Naive thymus-derived CD4-positive, alpha-beta T cell (primary cell): ENCODE data around the gene ITPRIP. TPM values are rescaled to one million over a fixed set of nuclear protein-coding genes. Genes with fewer than 3 reads are reported as not detected.
A peak's percentile ranks its signal among the peaks of the same experiment; 100 is the strongest.

Experiments
- ATAC-seq: fragments of 150-1000 bp; cut with Tn5 transposase; 2 replicates; pipeline ENCODE4 v1.10.0; 2021; ENCODE audit warnings: mild to moderate bottlenecking, moderate library complexity
- CTCF ChIA-PET: fragments of 350-600 bp; sonication (Branson Sonifier 250); formaldehyde crosslinking; loops from one replicate; lab custom pipeline; 2021; ENCODE audit warnings: antibody characterized with exemption; lab: Charles Lee
- POLR2A ChIA-PET: fragments of 350-600 bp; sonication (Branson Sonifier 250); formaldehyde crosslinking; loops from one replicate; lab custom pipeline; 2021; ENCODE audit warnings: antibody characterized with exemption, inconsistent platforms; lab: Charles Lee
- DNase-seq, 9 donors: peaks; one replicate each; pipeline versions ENCODE4 v3.0.0 to v3.0.0-alpha.2; 2020 to 2022; ENCODE audit warnings: mixed read lengths in 1 of 9
- H3K27ac ChIP-seq: one replicate; pipeline ENCODE4 v1.7.0; 2013; ENCODE audit warnings: mild to moderate bottlenecking, low read depth, low read length, moderate library complexity
- H3K27me3 ChIP-seq, 2 donors: one replicate each; pipeline ENCODE4 v1.7.0; 2013; ENCODE audit warnings: low read length in 2 of 2, mild to moderate bottlenecking in 2 of 2, moderate library complexity in 2 of 2; ENCODE audit not compliant: control insufficient read depth in 2 of 2, insufficient read depth in 2 of 2
- H3K36me3 ChIP-seq, 3 experiments: 1 replicate in 2 of 3; 2 replicates in 1 of 3; pipeline ENCODE4 v1.7.0; 2013; ENCODE audit warnings: low read length in 3 of 3, mild to moderate bottlenecking in 3 of 3, moderate library complexity in 1 of 3; ENCODE audit not compliant: insufficient read depth in 3 of 3, control insufficient read depth in 2 of 3
- H3K4me1 ChIP-seq, 2 donors: one replicate each; pipeline ENCODE4 v1.7.0; 2013; ENCODE audit warnings: low read length in 2 of 2, mild to moderate bottlenecking in 2 of 2, moderate library complexity in 1 of 2; ENCODE audit not compliant: control insufficient read depth in 2 of 2, insufficient read depth in 2 of 2
- H3K4me3 ChIP-seq: 2 replicates; pipeline ENCODE4 v1.7.0; 2013; ENCODE audit warnings: mild to moderate bottlenecking, low read length
- H3K9me3 ChIP-seq, 3 experiments: 1 replicate in 2 of 3; 2 replicates in 1 of 3; pipeline ENCODE4 v1.7.0; 2013; ENCODE audit warnings: low read length in 3 of 3; ENCODE audit not compliant: control insufficient read depth in 2 of 3
- H3K27ac Mint-ChIP-seq, 9 donors: one replicate each; pipeline ENCODE4 v1.8.0; 2020 to 2022; ENCODE audit warnings: mixed read lengths in 9 of 9, mild to moderate bottlenecking in 8 of 9, moderate library complexity in 5 of 9, inconsistent platforms in 2 of 9
- H3K27me3 Mint-ChIP-seq, 5 donors: one replicate each; pipeline ENCODE4 v1.8.0; 2021 to 2022; ENCODE audit warnings: mixed read lengths in 5 of 5, mild to moderate bottlenecking in 1 of 5
- H3K36me3 Mint-ChIP-seq, 5 donors: one replicate each; pipeline ENCODE4 v1.8.0; 2020 to 2022; ENCODE audit warnings: mixed read lengths in 5 of 5, mild to moderate bottlenecking in 3 of 5, inconsistent platforms in 1 of 5
- H3K4me1 Mint-ChIP-seq, 7 donors: one replicate each; pipeline ENCODE4 v1.8.0; 2020 to 2022; ENCODE audit warnings: mixed read lengths in 7 of 7, mild to moderate bottlenecking in 3 of 7, inconsistent platforms in 1 of 7
- H3K4me3 Mint-ChIP-seq, 10 donors: one replicate each; pipeline ENCODE4 v1.8.0; 2020 to 2022; ENCODE audit warnings: mild to moderate bottlenecking in 10 of 10, mixed read lengths in 10 of 10, moderate library complexity in 6 of 10, inconsistent platforms in 2 of 10
- H3K9me3 Mint-ChIP-seq, 11 donors: one replicate each; pipeline ENCODE4 v1.8.0; 2020 to 2022; ENCODE audit warnings: mixed read lengths in 11 of 11, mild to moderate bottlenecking in 4 of 11, inconsistent platforms in 1 of 11, moderate library complexity in 1 of 11
- intact Hi-C, 2 donors: fragments of 100-400 bp; cut with micrococcal nuclease; formaldehyde crosslinking; loops; one replicate each; pipeline ENCODE4 v1.15.1; 2023
- polyA plus RNA-seq, 2 donors: library from polyadenylated mRNA; unstranded; fragments of 300-500 nt; fragmentation: Illumina TruSeq; gene quantifications; one replicate each; pipeline ENCODE4 v1.2.3, GENCODE V29; 2021
- total RNA-seq, 6 experiments: library from RNA in 5 of 6; stranded (reverse) in 5 of 6; gene quantifications; 1 replicate in 5 of 6; 2 replicates in 1 of 6; pipeline ENCODE4 v1.2.3 and lab custom pipeline; 2021 to 2026

Gene ITPRIP
- total and polyA plus RNA-seq, 7 experiments from 2014 or later = 17.8 to 129 (median 20.2) TPM

DNA sequence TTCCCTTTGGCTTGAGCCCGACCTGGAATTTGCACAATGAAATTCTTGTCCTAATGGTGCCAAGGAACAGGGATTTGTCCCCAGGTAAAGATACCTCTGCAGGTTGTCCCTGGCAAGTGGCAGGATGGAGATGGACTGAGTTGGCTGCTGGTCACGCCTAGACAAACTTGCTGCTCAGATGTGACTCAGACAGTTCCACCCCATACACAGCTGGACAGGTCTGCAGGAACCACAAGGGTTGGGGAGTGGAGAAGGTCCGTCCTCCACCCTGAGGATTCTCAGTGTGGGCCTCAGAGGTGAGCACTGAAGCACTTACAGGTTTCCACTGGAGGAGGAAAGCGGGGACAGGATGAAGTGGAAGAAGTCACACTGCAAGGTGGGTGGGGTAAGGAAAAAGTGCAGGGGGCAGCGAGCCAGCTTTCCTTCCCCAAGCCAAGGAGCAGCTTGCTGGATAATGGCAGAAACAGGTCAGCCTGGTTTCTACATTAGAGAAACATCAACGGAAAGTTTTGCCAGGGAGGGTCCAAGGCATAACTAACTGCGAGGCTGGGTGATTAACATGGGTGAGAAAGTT lies 20.5 kb downstream of the ITPRIP start:
- ATAC-seq (no peak), DNase-seq (no peak)
- ChIA-PET POLR2A (no interaction called here), CTCF (interaction anchor here (1.8 kb wide), 1 partner anchor 12 kb away, joined by 8 read pairs; no protein-coding TSS in a partner anchor)
- Mint-ChIP-seq H3K9me3 (peaks cover 0 to 1% (median 0%) of the 10 kb centered on the region in 11 donors), H3K36me3 (peaks cover 0 to 21% (median 4%) of the 10 kb centered on the region in 5 donors), H3K27me3 (no peaks in the 10 kb centered on the region), H3K4me1 (peaks cover 49 to 67% (median 60%) of the 10 kb centered on the region in 7 donors), H3K27ac (peak overlapping the region in 8 of 9 donors; percentile 1 to 84 (median 62)), H3K4me3 (peak overlapping the region in 2 of 10 donors; percentile 15 to 41)
- Histone ChIP-seq H3K9me3 (no peaks in the 10 kb centered on the region), H3K4me3 (no peak overlapping the region), H3K36me3 (peaks cover 0 to 36% (median 14%) of the 10 kb centered on the region in 3 experiments), H3K27ac (no peak overlapping the region), H3K27me3 (no peaks in the 10 kb centered on the region), H3K4me1 (peaks cover 22 to 52% of the 10 kb centered on the region in 2 donors)
- intact Hi-C loops = no loop called here

DNA sequence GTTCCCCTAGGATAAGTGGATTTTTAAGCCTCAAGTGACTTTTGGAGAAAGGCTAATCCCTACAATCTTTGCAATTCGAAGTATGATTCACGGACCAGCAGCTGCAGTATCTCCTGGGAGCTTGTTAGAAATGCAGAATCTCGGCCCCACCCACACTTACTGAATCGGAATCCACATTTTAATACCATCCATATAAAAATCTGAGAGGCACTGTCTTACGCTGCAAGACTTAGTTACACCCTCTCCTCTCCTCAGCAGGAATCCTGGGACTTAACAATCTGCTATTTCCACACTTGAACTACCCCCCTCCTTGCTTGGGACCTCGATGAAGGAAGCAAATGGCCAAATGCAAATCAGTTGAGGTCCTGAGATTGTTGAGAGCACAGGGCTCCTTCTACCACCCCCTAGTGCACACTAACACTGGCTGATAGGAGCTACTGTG lies 21.0 kb downstream of the ITPRIP start:
- Histone ChIP-seq H3K36me3 (peaks cover 0 to 41% (median 14%) of the 10 kb centered on the region in 3 experiments), H3K9me3 (no peaks in the 10 kb centered on the region), H3K4me1 (peaks cover 17 to 47% of the 10 kb centered on the region in 2 donors), H3K27ac (no peak overlapping the region), H3K27me3 (no peaks in the 10 kb centered on the region), H3K4me3 (no peak overlapping the region)
- H3K36me3 Mint-ChIP-seq = peaks cover 0 to 26% (median 4%) of the 10 kb centered on the region in 5 donors
- intact Hi-C loops = no loop called here
- peaks cover 0 to 1% (median 0%) of the 10 kb centered on the region in 11 donors for H3K9me3 Mint-ChIP-seq
- no peaks in the 10 kb centered on the region for H3K27me3 Mint-ChIP-seq
- no peak overlapping the region for H3K4me3 Mint-ChIP-seq
- DNase-seq (no peak), ATAC-seq (no peak)
- H3K4me1 Mint-ChIP-seq = peaks cover 45 to 67% (median 57%) of the 10 kb centered on the region in 7 donors
- peak overlapping the region in 5 of 9 donors; percentile 7 to 73 (median 29) for H3K27ac Mint-ChIP-seq
- ChIA-PET POLR2A (interaction anchor here (1.1 kb wide), 1 partner anchor 10 kb away, joined by 3 read pairs; no protein-coding TSS in a partner anchor), CTCF (interaction anchor here (0.9 to 1.8 kb wide), 2 partner anchors 11 to 36 kb away, joined by 3 to 8 read pairs; partner anchors contain the start of gene CFAP58)

DNA sequence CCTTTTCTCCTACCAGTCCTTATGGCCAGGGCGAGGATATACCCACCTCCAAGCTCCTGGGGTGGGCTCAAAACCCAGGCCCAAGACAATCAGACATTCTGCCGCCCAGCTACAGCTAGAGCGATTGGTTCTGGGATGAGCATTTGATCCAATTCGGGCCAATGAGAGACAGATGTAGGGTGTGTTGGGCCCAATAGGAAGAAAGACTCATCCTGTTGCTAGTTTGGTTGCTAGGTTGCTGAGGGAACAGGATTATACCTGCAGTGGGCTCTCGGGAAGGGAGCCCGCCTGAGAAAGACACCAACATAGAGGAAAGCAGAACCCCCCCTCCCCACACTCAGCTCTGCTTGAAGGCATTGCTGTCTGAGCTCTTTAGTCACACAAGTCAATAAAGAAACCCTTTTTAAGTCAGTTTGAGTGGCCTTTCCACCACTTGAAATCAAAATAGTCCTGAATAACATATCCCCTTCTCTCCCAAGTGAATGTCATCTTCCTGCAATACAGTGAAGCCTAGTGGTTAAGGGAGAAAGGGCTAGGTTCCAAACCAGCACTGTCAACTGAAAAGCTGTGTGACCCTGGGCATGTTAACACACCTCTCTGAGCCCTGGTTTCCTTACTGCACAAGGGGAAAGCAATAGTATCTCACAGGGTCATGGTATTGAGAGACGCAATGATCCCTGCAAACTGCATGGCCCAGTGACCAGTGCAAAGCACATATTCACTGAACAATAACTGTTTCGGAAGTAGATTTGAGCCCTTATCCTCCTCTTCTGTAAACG lies 21.8 kb downstream of the ITPRIP start:
- DNase-seq (no peak), ATAC-seq (no peak)
- Mint-ChIP-seq H3K27ac (peak overlapping the region in 5 of 9 donors; percentile 12 to 34 (median 30)), H3K4me3 (no peak overlapping the region), H3K27me3 (no peaks in the 10 kb centered on the region), H3K36me3 (peaks cover 0 to 30% (median 4%) of the 10 kb centered on the region in 5 donors), H3K9me3 (peaks cover 0 to 1% (median 0%) of the 10 kb centered on the region in 11 donors), H3K4me1 (peaks cover 43 to 65% (median 56%) of the 10 kb centered on the region in 7 donors)
- Histone ChIP-seq H3K36me3 (peaks cover 0 to 44% (median 14%) of the 10 kb centered on the region in 3 experiments), H3K4me1 (peaks cover 9 to 39% of the 10 kb centered on the region in 2 donors), H3K4me3 (no peak overlapping the region), H3K9me3 (no peaks in the 10 kb centered on the region), H3K27me3 (no peaks in the 10 kb centered on the region), H3K27ac (no peak overlapping the region)
- POLR2A ChIA-PET = interaction anchor here (1.1 kb wide), 1 partner anchor 11 kb away, joined by 3 read pairs; no protein-coding TSS in a partner anchor
- CTCF ChIA-PET = interaction anchor here (0.6 to 1.7 kb wide), 5 partner anchors 10 to 37 kb away, joined by 3 to 9 read pairs (median 3); partner anchors contain the start of genes CFAP58 and ITPRIP
- intact Hi-C loops = no loop called here

GRCh38 chr10:104315486-104315921 lies 22.8 kb downstream of the ITPRIP start:
- Histone ChIP-seq H3K27ac (no peak overlapping the region), H3K4me3 (no peak overlapping the region), H3K36me3 (peaks cover 0 to 49% (median 14%) of the 10 kb centered on the region in 3 experiments), H3K4me1 (peaks cover 0 to 29% of the 10 kb centered on the region in 2 donors), H3K27me3 (no peaks in the 10 kb centered on the region), H3K9me3 (no peaks in the 10 kb centered on the region)
- Mint-ChIP-seq H3K9me3 (peaks cover 0 to 1% (median 0%) of the 10 kb centered on the region in 11 donors), H3K27me3 (no peaks in the 10 kb centered on the region), H3K4me1 (peaks cover 33 to 63% (median 51%) of the 10 kb centered on the region in 7 donors), H3K36me3 (peaks cover 0 to 30% (median 4%) of the 10 kb centered on the region in 5 donors), H3K27ac (no peak overlapping the region), H3K4me3 (no peak overlapping the region)
- no peak for DNase-seq
- ChIA-PET CTCF (interaction anchor here (1.7 to 5.7 kb wide), 2 partner anchors 9 to 35 kb away, joined by 9 to 30 read pairs; no protein-coding TSS in a partner anchor), POLR2A (no interaction called here)
- intact Hi-C loops = no loop called here
- no peak for ATAC-seq

- intact Hi-C loops = no loop called here
- H3K9me3 ChIP-seq = no peaks in the 10 kb centered on the region
- no peaks in the 10 kb centered on the region for H3K27me3 Mint-ChIP-seq
- no peak overlapping the region for H3K27ac ChIP-seq
- POLR2A ChIA-PET = interaction anchor here (0.8 kb wide), 1 partner anchor 24 kb away, joined by 3 read pairs; no protein-coding TSS in a partner anchor
- ATAC-seq = no peak
- no peaks in the 10 kb centered on the region for H3K27me3 ChIP-seq
- CTCF ChIA-PET = interaction anchor here (1.0 to 5.7 kb wide), 4 partner anchors 9 to 36 kb away, joined by 3 to 30 read pairs (median 6); no protein-coding TSS in a partner anchor
- peaks cover 0 to 1% (median 0%) of the 10 kb centered on the region in 11 donors for H3K9me3 Mint-ChIP-seq
- peaks cover 0 to 30% (median 4%) of the 10 kb centered on the region in 5 donors for H3K36me3 Mint-ChIP-seq
- H3K4me1 Mint-ChIP-seq = peaks cover 26 to 63% (median 51%) of the 10 kb centered on the region in 7 donors
- H3K27ac Mint-ChIP-seq = no peak overlapping the region
- H3K4me1 ChIP-seq = peaks cover 0 to 29% of the 10 kb centered on the region in 2 donors
- peaks cover 0 to 52% (median 14%) of the 10 kb centered on the region in 3 experiments for H3K36me3 ChIP-seq
- no peak for DNase-seq
- no peak overlapping the region for H3K4me3 Mint-ChIP-seq
- no peak overlapping the region for H3K4me3 ChIP-seq
Measured at GRCh38 chr10:104314591-104315485, 23.4 kb downstream of the ITPRIP start.
